Peyer's patch (tissue), 4 donors: ENCODE data around the gene SPR. TPM values are rescaled to one million over a fixed set of nuclear protein-coding genes. Genes with fewer than 3 reads are reported as not detected.

Experiments
- DNase-seq, 3 donors: peaks; one replicate each; pipeline ENCODE4 v3.0.0-alpha.2; 2017 to 2019
- H3K27ac ChIP-seq, 4 donors: fragments of 200-600 bp; sonication (generic); one replicate each; pipeline ENCODE4 v1.5.1; 2016 to 2019
- H3K27me3 ChIP-seq, 2 donors: fragments of 200-600 bp; sonication (generic); one replicate each; pipeline ENCODE4 v1.5.1; 2019
- H3K36me3 ChIP-seq, 3 donors: fragments of 200-600 bp; sonication (generic); one replicate each; pipeline ENCODE4 v1.5.1; 2016 to 2019
- H3K4me1 ChIP-seq, 4 donors: fragments of 200-600 bp; sonication (generic); one replicate each; pipeline ENCODE4 v1.5.1; 2016 to 2019
- H3K4me3 ChIP-seq, 4 donors: fragments of 200-600 bp; sonication (generic); 1 replicate in 3 of 4; 2 replicates in 1 of 4; pipeline ENCODE4 v1.5.1; 2016 to 2019; ENCODE audit warnings: mild to moderate bottlenecking in 1 of 4
- H3K9me3 ChIP-seq, 4 donors: fragments of 200-600 bp; sonication (generic); one replicate each; pipeline ENCODE4 v1.5.1; 2016 to 2019; ENCODE audit warnings: mild to moderate bottlenecking in 1 of 4
- POLR2A ChIP-seq, 2 donors: fragments of 450-650 bp; IDR thresholded peaks; one replicate each; pipeline ENCODE4 v1.5.1; 2017; ENCODE audit warnings: antibody characterized with exemption in 2 of 2, mild to moderate bottlenecking in 2 of 2, moderate library complexity in 2 of 2
- total RNA-seq, 4 donors: library from RNA; depleted of rRNA; stranded (reverse); fragments of >200 nt; gene quantifications; one replicate each; pipeline ENCODE4 v1.1.0, GENCODE V29; 2016
- TF ChIP-seq, protein P1 (sequence below), 6 experiments: fragments of 450-650 bp in 4 of 6; fragments of 200-600 bp in 2 of 6; sonication (generic) in 1 of 6; IDR thresholded peaks; one replicate each; pipeline ENCODE4 v1.5.1; 2017 to 2019; ENCODE audit warnings: antibody characterized with exemption in 6 of 6, mild to moderate bottlenecking in 3 of 6, moderate library complexity in 1 of 6

The SPR gene
- total RNA-seq, 4 donors from 2014 or later = 28.1 to 66.0 (median 52.1) TPM

DNA sequence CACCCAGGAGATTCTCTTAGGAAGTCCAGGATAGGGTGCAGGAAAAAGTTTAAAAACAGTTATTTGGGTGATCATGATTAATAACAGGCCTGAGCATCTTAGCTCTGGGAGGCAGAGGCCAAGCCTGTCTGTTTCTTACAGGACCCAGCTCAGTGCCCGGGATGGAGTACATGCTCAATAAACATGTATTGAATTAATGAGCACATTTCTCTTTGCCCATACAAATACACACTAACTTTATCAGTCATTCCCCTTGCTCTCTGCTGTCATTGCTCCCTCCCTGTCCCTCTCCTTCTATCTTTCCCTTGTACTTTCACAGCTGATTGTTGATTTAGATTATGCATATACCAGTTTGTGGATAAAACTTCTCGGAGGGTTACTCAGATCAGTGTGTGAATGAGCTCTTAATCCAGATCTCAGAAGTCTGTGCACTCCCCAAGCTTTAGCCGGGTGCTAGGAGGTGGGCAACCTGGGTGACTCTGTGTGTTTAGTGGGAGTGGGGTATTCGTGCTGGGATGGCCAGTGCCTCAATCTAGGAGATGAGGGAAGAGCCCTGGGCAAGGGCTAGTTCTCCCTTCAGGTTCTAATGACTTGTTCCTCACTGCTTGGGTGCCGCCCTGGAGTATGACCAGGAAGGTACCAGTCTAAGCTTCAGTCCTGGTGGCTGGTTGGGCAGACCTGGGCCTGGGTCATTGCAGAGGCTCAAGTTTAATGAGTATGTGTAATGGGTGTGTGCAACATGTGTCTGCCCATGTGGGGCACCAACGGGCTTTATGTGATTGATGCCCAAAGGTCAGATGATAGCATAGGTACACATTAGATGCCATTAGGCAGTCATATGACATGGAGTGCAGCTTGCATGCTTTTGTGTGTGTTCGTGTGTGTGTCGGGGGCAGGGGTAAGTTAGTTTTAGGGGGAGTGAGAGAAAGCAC lies 40.7 kb downstream of the SPR start:
- DNase-seq = peak in 2 of 3 donors; percentile 47 to 49
- no peak for TF ChIP-seq POLR2A (IDR thresholded peaks at IDR 0.05)
- TF ChIP-seq, protein P1, sequence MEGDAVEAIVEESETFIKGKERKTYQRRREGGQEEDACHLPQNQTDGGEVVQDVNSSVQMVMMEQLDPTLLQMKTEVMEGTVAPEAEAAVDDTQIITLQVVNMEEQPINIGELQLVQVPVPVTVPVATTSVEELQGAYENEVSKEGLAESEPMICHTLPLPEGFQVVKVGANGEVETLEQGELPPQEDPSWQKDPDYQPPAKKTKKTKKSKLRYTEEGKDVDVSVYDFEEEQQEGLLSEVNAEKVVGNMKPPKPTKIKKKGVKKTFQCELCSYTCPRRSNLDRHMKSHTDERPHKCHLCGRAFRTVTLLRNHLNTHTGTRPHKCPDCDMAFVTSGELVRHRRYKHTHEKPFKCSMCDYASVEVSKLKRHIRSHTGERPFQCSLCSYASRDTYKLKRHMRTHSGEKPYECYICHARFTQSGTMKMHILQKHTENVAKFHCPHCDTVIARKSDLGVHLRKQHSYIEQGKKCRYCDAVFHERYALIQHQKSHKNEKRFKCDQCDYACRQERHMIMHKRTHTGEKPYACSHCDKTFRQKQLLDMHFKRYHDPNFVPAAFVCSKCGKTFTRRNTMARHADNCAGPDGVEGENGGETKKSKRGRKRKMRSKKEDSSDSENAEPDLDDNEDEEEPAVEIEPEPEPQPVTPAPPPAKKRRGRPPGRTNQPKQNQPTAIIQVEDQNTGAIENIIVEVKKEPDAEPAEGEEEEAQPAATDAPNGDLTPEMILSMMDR (IDR thresholded peaks at IDR 0.05) = no peak
- Histone ChIP-seq H3K36me3 (no peaks in the 10 kb centered on the region), H3K9me3 (no peaks in the 10 kb centered on the region), H3K4me3 (no peak overlapping the region), H3K27ac (no peak overlapping the region), H3K4me1 (peaks cover 0 to 13% (median 3%) of the 10 kb centered on the region in 4 donors), H3K27me3 (peaks cover 0 to 31% of the 10 kb centered on the region in 2 donors)

GRCh38 chr2:72929010-72929409 lies 41.8 kb downstream of the SPR start:
- TF ChIP-seq, protein P1 (IDR thresholded peaks at IDR 0.05) = no peak
- TF ChIP-seq POLR2A (IDR thresholded peaks at IDR 0.05) = no peak
- no peak overlapping the region for H3K4me3 ChIP-seq
- no peak for DNase-seq
- no peaks in the 10 kb centered on the region for H3K9me3 ChIP-seq
- H3K36me3 ChIP-seq = no peaks in the 10 kb centered on the region
- H3K27me3 ChIP-seq = peaks cover 0 to 24% of the 10 kb centered on the region in 2 donors
- no peak overlapping the region for H3K27ac ChIP-seq
- peaks cover 0 to 17% (median 5%) of the 10 kb centered on the region in 4 donors for H3K4me1 ChIP-seq

DNA sequence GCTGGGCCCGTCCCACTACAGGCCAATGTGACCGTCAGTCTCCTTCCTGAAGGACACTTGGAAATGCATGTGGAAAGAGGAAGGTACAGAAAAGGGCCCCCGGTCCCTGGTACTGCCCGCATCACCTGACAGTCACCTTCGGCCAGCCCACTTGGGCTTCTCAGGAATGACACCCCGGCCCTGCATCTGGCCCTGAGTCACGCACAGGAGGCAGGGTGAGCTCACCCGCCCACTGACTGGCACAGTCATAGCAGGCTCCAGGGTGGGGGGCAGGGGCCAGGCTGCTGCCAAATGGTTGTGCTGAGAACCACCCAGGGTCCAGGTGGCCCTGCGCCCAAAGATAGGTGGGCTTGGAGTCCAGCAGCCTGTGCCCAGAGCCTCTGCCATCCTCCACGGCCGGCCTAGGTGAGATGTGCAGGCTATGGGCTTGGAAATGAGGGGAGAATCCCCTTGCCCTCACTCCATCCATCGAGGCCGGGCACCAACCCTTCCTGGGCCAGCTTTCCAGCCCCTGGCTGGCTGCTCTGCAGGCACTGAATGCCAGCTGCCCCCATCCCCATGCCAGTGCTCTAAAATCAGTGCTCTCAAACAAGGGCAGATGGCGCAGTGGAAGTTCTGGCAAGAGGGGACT lies 44.2 kb downstream of the SPR start:
- no peaks in the 10 kb centered on the region for H3K36me3 ChIP-seq
- H3K4me3 ChIP-seq = no peak overlapping the region
- H3K4me1 ChIP-seq = peaks cover 0 to 8% (median 2%) of the 10 kb centered on the region in 4 donors
- H3K27ac ChIP-seq = no peak overlapping the region
- TF ChIP-seq, protein P1 (IDR thresholded peaks at IDR 0.05) = no peak
- TF ChIP-seq POLR2A (IDR thresholded peaks at IDR 0.05) = no peak
- DNase-seq = no peak
- no peaks in the 10 kb centered on the region for H3K9me3 ChIP-seq
- H3K27me3 ChIP-seq = peaks cover 0 to 5% of the 10 kb centered on the region in 2 donors

DNA sequence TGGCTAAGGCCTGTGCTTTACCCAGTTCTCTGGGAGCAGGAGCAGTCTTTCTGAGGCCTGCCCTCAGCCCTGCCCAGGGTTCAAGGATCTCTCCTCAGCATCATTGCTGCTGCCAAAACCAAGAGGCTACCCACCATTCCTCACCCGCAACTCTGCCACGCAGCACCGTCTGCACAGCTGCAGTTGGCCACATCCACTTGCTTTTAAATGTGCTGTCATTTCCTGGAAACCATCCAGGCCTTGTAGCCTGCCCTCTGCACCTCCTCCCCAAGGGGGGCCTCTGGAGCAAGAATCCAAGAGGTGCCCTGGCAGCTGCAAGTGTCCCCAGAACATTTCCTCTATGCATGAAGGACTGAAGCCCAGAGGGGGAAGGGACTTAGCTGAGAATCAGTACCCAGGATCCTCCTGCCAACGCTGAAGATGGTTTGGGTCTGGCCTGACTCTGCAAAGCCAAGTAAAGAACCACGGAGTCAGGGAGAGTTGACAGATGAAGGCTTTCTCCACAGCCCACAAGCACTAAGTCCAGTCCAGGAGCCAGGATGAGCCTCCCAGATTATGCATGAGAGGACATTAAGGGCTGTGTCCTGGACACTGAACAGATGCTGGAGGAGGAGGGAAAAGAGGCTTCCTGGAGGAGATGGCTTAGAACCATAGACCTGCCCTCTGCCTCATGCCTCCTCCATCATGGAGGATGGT lies 45.0 kb downstream of the SPR start:
- no peaks in the 10 kb centered on the region for H3K27me3 ChIP-seq
- H3K4me3 ChIP-seq = no peak overlapping the region
- H3K27ac ChIP-seq = no peak overlapping the region
- no peaks in the 10 kb centered on the region for H3K9me3 ChIP-seq
- peak in 1 of 3 donors; percentile 41 for DNase-seq
- TF ChIP-seq, protein P1 (IDR thresholded peaks at IDR 0.05) = no peak
- no peak for TF ChIP-seq POLR2A (IDR thresholded peaks at IDR 0.05)
- no peaks in the 10 kb centered on the region for H3K36me3 ChIP-seq
- peaks cover 0 to 8% (median 2%) of the 10 kb centered on the region in 4 donors for H3K4me1 ChIP-seq

DNA sequence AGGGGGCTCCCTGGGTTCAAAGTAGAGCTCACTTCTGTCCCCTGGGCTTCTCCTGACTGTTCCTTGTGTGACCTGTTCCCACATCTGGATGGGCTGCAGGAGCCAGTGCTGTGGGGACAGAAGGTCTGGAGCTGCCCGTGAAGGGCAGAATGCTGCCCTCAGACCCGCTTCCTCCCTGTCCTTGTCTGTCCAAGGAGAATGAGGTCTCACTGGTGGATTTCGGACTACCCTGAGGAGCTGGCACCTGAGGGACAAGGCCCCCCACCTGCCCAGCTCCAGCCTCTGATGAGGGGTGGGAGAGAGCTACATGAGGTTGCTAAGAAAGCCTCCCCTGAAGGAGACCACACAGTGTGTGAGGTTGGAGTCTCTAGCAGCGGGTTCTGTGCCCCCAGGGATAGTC lies 45.6 kb downstream of the SPR start:
- no peaks in the 10 kb centered on the region for H3K9me3 ChIP-seq
- H3K4me1 ChIP-seq = peaks cover 0 to 8% (median 2%) of the 10 kb centered on the region in 4 donors
- no peak for DNase-seq
- no peak for TF ChIP-seq POLR2A (IDR thresholded peaks at IDR 0.05)
- TF ChIP-seq, protein P1 (IDR thresholded peaks at IDR 0.05) = no peak
- no peaks in the 10 kb centered on the region for H3K27me3 ChIP-seq
- no peak overlapping the region for H3K4me3 ChIP-seq
- no peaks in the 10 kb centered on the region for H3K36me3 ChIP-seq
- H3K27ac ChIP-seq = no peak overlapping the region
